Aorta (tissue), 5 donors: ENCODE measurements around the gene ONECUT3. TPM values are rescaled to one million over a fixed set of nuclear protein-coding genes. Genes with fewer than 3 reads are reported as not detected.

Source experiments
- ATAC-seq: fragments of 200-7000 bp; cut with Tn5 transposase; one replicate; pipeline ENCODE4 v1.9.1; 2022; ENCODE audit warnings: moderate library complexity; ENCODE audit not compliant: low FRiP score
- DNase-seq, 2 donors: peaks; one replicate each; pipeline ENCODE4 v3.0.0-alpha.2; 2020
- H3K27ac ChIP-seq, 2 donors: one replicate each; pipeline ENCODE4 v1.5.1; 2013; ENCODE audit warnings: low read length in 2 of 2, mild to moderate bottlenecking in 2 of 2, moderate library complexity in 2 of 2, control low read depth in 1 of 2, inconsistent platforms in 1 of 2, low read depth in 1 of 2
- H3K27me3 ChIP-seq, 2 donors: one replicate each; pipeline ENCODE4 v1.6.1; 2013; ENCODE audit warnings: control low read depth in 1 of 2, low read length in 1 of 2, mild to moderate bottlenecking in 1 of 2, moderate library complexity in 1 of 2; ENCODE audit not compliant: insufficient read depth in 2 of 2, control insufficient read depth in 1 of 2
- H3K36me3 ChIP-seq, 2 donors: one replicate each; pipeline ENCODE4 v1.6.1; 2013; ENCODE audit warnings: control low read depth in 1 of 2, low read length in 1 of 2, mild to moderate bottlenecking in 1 of 2; ENCODE audit not compliant: insufficient read depth in 2 of 2, control insufficient read depth in 1 of 2
- H3K4me1 ChIP-seq, 2 donors: one replicate each; pipeline ENCODE4 v1.6.1; 2013; ENCODE audit warnings: low read length in 2 of 2, control low read depth in 1 of 2, mild to moderate bottlenecking in 1 of 2, moderate library complexity in 1 of 2; ENCODE audit not compliant: insufficient read depth in 2 of 2, control insufficient read depth in 1 of 2
- H3K4me3 ChIP-seq, 2 donors: one replicate each; pipeline ENCODE4 v1.5.1; 2013; ENCODE audit warnings: low read length in 2 of 2, control low read depth in 1 of 2, mild to moderate bottlenecking in 1 of 2
- H3K9me3 ChIP-seq: one replicate; pipeline ENCODE4 v1.6.1; 2013; ENCODE audit warnings: mild to moderate bottlenecking, low read length; ENCODE audit not compliant: control insufficient read depth
- WGBS, 2 donors: extraction: QIAGEN DNeasy Blood & Tissue Kit; methylation state at CpG; one replicate each; pipeline ENCODE4 v1.1.7; 2013; 5-methylcytosine and 5-hydroxymethylcytosine counted together
- intact Hi-C, 2 donors: fragments of 100-400 bp; cut with DNase I; formaldehyde crosslinking; loops; one replicate each; pipeline versions ENCODE4 v1.14.2 to v1.15.0; 2022
- polyA plus RNA-seq, 2 donors: library from polyadenylated mRNA; stranded (reverse); fragments of 200-250 nt; gene quantifications; one replicate each; pipeline ENCODE4 v1.2.3, GENCODE V29; 2013
- total RNA-seq, 2 donors: library from RNA; stranded (reverse); fragmentation: NEBNext Ultra II Directional; extraction: Animal tissue kit (Norgen Biotek cat#: 25700); gene quantifications; one replicate each; pipeline ENCODE4 v1.2.1, GENCODE V29; 2021
- donor health status: healthy with polysubstance abuse.
- donor health status: Bipolar disorder and iron deficiency.
- donor health status: DM: no; HTN: no; CAD: no.
- donor health status: DM: no; HTN: no; CAD: no.
- donor health status: DM: yes; HTN: yes; CAD: no.

The ONECUT3 gene
- total and polyA plus RNA-seq, 4 donors: 0.03 TPM; not detected in 3

- no peaks in the 10 kb centered on the region for H3K27me3 ChIP-seq
- WGBS, 2 donors: 85 to 89% methylated on average over 4 of the region's 4 CpGs
Observed at GRCh38 chr19:1770866-1771576, 17.7 kb downstream of the ONECUT3 start.

DNA sequence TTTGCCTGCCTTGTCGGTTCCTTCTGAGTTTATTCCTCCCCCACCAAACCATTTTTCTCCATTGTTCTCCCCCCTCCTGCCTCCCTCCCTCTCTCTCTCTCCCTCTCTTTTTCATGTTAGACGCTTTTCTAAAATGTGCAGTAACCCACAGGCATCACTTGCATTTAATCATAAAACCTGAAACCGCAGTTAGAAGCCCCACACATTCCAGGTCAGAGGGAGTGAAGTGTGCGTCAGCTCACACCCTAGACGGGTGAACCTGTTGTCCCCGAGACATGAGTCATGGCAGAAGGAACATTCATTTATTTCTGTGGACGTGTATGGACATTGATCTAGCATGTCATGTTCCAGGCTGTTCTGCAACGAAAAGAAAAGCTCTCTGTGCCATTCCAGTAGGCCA, 19.9 kb downstream of the ONECUT3 start:
- no peak for DNase-seq
- 45 to 46% methylated on average over 8 of the region's 8 CpGs for WGBS, 2 donors
- no peak for ATAC-seq
- intact Hi-C loops: no loop called here
- Histone ChIP-seq H3K4me3 (no peak overlapping the region), H3K27me3 (peaks cover 0 to 2% of the 10 kb centered on the region in 2 donors), H3K27ac (no peak overlapping the region), H3K36me3 (no peaks in the 10 kb centered on the region), H3K9me3 (peaks cover 4% of the 10 kb centered on the region), H3K4me1 (no peaks in the 10 kb centered on the region)

More at GRCh38 chr19:1770866-1771576, 17.7 kb downstream of the ONECUT3 start:
- Histone ChIP-seq H3K36me3 (no peaks in the 10 kb centered on the region), H3K4me1 (no peaks in the 10 kb centered on the region), H3K27ac (no peak overlapping the region), H3K9me3 (peaks cover 4% of the 10 kb centered on the region), H3K4me3 (no peak overlapping the region)
- ATAC-seq (no peak), DNase-seq (no peak)
- intact Hi-C loops: no loop called here

GRCh38 chr19:1774989-1775772, 21.9 kb downstream of the ONECUT3 start:
- Histone ChIP-seq H3K27ac (no peak overlapping the region), H3K36me3 (no peaks in the 10 kb centered on the region), H3K9me3 (peaks cover 4% of the 10 kb centered on the region), H3K27me3 (peaks cover 0 to 2% of the 10 kb centered on the region in 2 donors), H3K4me3 (no peak overlapping the region), H3K4me1 (no peaks in the 10 kb centered on the region)
- no peak for ATAC-seq
- no peak for DNase-seq
- 6 to 7% methylated on average over 35 to 59 of the region's 59 CpGs for WGBS, 2 donors
- intact Hi-C loops: no loop called here

- no peaks in the 10 kb centered on the region for H3K36me3 ChIP-seq
- 2 to 3% methylated on average over 50 of the region's 50 CpGs for WGBS, 2 donors
- DNase-seq: no peak
- H3K27me3 ChIP-seq: peaks cover 0 to 2% of the 10 kb centered on the region in 2 donors
- H3K4me3 ChIP-seq: no peak overlapping the region
- no peak for ATAC-seq
- H3K9me3 ChIP-seq: peaks cover 2% of the 10 kb centered on the region
- no peaks in the 10 kb centered on the region for H3K4me1 ChIP-seq
- intact Hi-C loops: no loop called here
- H3K27ac ChIP-seq: no peak overlapping the region
Observed at GRCh38 chr19:1775951-1776605, 22.8 kb downstream of the ONECUT3 start.

- 6 to 7% methylated on average over 23 of the region's 23 CpGs for WGBS, 2 donors
- H3K27ac ChIP-seq: no peak overlapping the region
- H3K9me3 ChIP-seq: peaks cover 5% of the 10 kb centered on the region
- no peaks in the 10 kb centered on the region for H3K4me1 ChIP-seq
- peaks cover 0 to 2% of the 10 kb centered on the region in 2 donors for H3K27me3 ChIP-seq
- DNase-seq: no peak
- no peak overlapping the region for H3K4me3 ChIP-seq
- H3K36me3 ChIP-seq: no peaks in the 10 kb centered on the region
- intact Hi-C loops: no loop called here
- no peak for ATAC-seq
Observed at GRCh38 chr19:1776606-1777147, 23.4 kb downstream of the ONECUT3 start.

GRCh38 chr19:1777149-1777548, 23.8 kb downstream of the ONECUT3 start:
- Histone ChIP-seq H3K36me3 (no peaks in the 10 kb centered on the region), H3K27ac (no peak overlapping the region), H3K4me1 (no peaks in the 10 kb centered on the region), H3K9me3 (peaks cover 8% of the 10 kb centered on the region), H3K27me3 (peaks cover 0 to 4% of the 10 kb centered on the region in 2 donors), H3K4me3 (no peak overlapping the region)
- 64 to 65% methylated on average over 10 of the region's 10 CpGs for WGBS, 2 donors
- DNase-seq (no peak), ATAC-seq (no peak)
- intact Hi-C loops: no loop called here

DNA sequence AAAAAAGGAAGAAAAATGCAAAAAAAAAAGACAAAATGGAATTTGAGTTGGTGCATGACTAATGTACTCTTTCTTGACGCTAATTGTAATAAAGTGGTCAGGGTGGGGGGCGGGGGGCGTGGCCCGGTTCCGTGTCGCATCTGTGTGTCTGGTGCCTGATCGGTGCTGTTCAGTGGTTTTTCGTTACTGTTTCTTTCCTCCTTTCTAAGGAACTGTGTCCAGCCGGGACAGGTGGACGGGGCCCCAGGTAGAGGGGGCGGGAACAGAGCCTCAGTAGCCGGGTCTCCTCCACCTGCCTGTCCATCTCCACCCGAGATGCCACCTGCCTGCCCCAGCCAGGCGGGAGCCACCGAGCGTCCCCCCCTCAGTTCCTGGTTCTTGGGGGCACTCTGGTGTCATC, 26.3 kb downstream of the ONECUT3 start:
- ATAC-seq (no peak), DNase-seq (no peak)
- no peaks in the 10 kb centered on the region for H3K36me3 ChIP-seq
- no peaks in the 10 kb centered on the region for H3K4me1 ChIP-seq
- intact Hi-C loops: no loop called here
- 30 to 33% methylated on average over 16 of the region's 16 CpGs for WGBS, 2 donors
- H3K4me3 ChIP-seq: no peak overlapping the region
- H3K27me3 ChIP-seq: peaks cover 0 to 5% of the 10 kb centered on the region in 2 donors
- no peak overlapping the region for H3K27ac ChIP-seq
- peaks cover 14% of the 10 kb centered on the region for H3K9me3 ChIP-seq

- Histone ChIP-seq H3K4me3 (no peak overlapping the region), H3K9me3 (peaks cover 12% of the 10 kb centered on the region), H3K27me3 (peaks cover 0 to 5% of the 10 kb centered on the region in 2 donors), H3K4me1 (no peaks in the 10 kb centered on the region), H3K36me3 (no peaks in the 10 kb centered on the region), H3K27ac (no peak overlapping the region)
- DNase-seq (no peak), ATAC-seq (no peak)
- intact Hi-C loops: no loop called here
- 29 to 32% methylated on average over 14 of the region's 14 CpGs for WGBS, 2 donors
Observed at GRCh38 chr19:1780272-1780958, 27.1 kb downstream of the ONECUT3 start.
